ENCODE data around the gene MYO1D. TPM values are rescaled to one million over a fixed set of nuclear protein-coding genes. Genes with fewer than 3 reads are reported as not detected.

The MYO1D gene
- total and polyA plus RNA-seq, 2 experiments from 2014 or later, result 34.3 to 43.7 TPM

DNA sequence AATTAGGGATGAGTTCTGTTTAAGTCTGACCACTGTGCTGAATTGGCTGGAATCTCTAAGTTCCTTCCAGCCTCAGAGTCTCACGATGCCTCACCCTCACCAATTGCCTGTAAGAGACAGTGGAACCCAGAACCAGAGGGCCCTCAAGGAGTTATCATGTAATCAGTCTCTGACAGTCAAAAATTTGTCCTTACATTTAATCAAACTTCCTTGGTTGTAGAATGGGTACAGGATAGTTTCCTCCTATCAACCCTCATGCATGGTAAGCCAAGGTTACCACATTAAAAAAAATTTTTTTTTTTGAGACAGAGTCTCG lies 306.9 kb downstream of the MYO1D start:
- H3K27ac ChIP-seq, result no peak overlapping the region
- TF ChIP-seq, protein P1, sequence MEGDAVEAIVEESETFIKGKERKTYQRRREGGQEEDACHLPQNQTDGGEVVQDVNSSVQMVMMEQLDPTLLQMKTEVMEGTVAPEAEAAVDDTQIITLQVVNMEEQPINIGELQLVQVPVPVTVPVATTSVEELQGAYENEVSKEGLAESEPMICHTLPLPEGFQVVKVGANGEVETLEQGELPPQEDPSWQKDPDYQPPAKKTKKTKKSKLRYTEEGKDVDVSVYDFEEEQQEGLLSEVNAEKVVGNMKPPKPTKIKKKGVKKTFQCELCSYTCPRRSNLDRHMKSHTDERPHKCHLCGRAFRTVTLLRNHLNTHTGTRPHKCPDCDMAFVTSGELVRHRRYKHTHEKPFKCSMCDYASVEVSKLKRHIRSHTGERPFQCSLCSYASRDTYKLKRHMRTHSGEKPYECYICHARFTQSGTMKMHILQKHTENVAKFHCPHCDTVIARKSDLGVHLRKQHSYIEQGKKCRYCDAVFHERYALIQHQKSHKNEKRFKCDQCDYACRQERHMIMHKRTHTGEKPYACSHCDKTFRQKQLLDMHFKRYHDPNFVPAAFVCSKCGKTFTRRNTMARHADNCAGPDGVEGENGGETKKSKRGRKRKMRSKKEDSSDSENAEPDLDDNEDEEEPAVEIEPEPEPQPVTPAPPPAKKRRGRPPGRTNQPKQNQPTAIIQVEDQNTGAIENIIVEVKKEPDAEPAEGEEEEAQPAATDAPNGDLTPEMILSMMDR (IDR thresholded peaks at IDR 0.05; ENCODE audit: low read depth, low read length), result no peak
- H3K27me3 ChIP-seq, result no peaks in the 10 kb centered on the region
- H3K36me3 ChIP-seq, result no peaks in the 10 kb centered on the region
- DNase-seq (ENCODE audit: low read depth in 1 of 2, low spot score in 1 of 2), result no peak
- H3K4me1 ChIP-seq (ENCODE audit: low read depth), result peaks cover 5% of the 10 kb centered on the region
- H3K9me3 ChIP-seq (ENCODE audit: low read depth), result no peaks in the 10 kb centered on the region
- no peak overlapping the region for H3K4me3 ChIP-seq

DNA sequence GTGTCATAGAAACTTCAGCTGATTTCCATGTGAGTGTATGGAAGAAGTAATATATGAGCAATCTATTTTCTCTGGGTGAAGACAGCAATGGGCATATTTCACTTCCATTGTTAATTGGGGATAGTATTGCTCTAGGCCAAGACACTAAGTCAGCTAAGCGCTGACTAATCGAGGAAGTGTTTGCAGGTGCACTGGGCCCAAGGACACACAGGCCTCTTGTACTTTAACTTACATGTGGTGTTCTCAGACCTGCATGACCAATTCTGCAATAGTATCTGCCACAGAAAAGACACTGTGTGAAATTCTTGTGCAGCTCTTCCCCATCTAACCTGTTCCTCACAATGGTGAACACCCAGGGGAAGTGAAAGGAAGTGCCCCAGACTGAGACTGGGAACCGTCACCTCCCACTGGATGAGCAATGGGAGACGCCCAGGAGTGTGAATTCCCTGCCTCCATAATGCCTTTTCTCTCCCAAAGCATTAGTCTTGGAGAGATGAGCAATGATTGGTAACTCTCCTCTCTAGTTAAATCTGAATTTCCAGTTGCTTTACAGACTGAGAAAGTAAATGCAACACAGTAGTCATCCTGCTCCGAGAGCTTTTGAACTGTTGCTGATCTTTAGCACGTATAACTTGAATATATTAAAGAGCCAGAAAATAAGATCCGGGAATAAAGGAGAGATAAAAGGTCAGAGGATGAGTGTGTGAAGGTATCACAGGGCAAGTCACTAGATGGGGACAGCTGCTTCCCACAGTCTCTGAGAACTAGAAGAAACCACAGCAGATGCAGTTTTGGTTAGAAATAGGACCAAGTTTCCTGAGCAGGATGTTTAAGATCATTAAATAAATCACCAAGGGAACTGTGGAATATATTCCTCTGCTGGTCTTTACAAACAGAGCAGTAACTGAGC lies 307.5 kb downstream of the MYO1D start:
- TF ChIP-seq, protein P1 (IDR thresholded peaks at IDR 0.05; ENCODE audit: low read depth, low read length), result no peak
- Histone ChIP-seq H3K27me3 (no peaks in the 10 kb centered on the region), H3K27ac (no peak overlapping the region), H3K4me3 (no peak overlapping the region), H3K9me3 (ENCODE audit: low read depth) (no peaks in the 10 kb centered on the region), H3K36me3 (no peaks in the 10 kb centered on the region), H3K4me1 (ENCODE audit: low read depth) (peaks cover 5% of the 10 kb centered on the region)
- no peak for DNase-seq (ENCODE audit: low read depth in 1 of 2, low spot score in 1 of 2)

DNA sequence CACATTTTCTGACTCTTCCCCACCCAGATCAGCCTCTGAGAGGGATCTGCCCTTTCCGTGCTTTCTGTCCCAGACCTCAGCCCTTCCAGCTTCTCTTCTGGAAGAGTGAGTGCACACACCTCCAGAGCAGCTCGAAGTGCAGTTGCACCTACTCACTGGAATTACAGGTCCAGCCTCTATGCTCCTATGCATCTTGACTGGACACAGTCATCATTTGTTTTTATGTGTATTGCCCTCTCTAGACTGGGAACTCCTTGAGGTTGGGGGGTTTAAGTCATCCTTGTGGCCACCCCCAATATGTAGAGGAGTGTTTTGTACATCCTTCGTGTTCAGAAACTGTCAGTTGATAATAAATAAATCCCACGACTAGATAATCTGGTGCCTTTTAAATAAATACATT lies 308.2 kb downstream of the MYO1D start:
- TF ChIP-seq, protein P1 (IDR thresholded peaks at IDR 0.05; ENCODE audit: low read depth, low read length), result no peak
- Histone ChIP-seq H3K27ac (no peak overlapping the region), H3K4me1 (ENCODE audit: low read depth) (peaks cover 5% of the 10 kb centered on the region), H3K36me3 (no peaks in the 10 kb centered on the region), H3K9me3 (ENCODE audit: low read depth) (no peaks in the 10 kb centered on the region), H3K27me3 (no peaks in the 10 kb centered on the region), H3K4me3 (no peak overlapping the region)
- DNase-seq (ENCODE audit: low read depth in 1 of 2, low spot score in 1 of 2), result no peak

DNA sequence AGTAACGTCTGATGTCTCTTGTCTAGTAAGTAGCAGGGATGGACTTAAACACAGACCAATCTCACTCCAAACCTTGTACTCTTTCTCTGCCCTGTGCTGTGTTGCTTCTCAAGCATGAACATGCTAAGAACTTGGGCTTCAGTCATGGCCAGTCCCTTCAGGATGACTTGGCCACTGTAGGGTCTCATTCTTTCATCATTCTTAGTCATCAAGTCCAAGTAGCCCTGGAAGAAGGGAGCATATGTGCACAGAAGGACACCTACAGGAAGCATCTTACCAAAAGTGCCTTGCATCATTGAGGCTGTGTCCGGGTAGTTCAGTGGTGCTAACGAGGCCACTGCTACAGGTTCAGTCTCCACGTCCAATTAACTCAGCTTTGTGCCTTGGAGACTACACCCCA lies 309.4 kb downstream of the MYO1D start:
- no peak for DNase-seq (ENCODE audit: low read depth in 1 of 2, low spot score in 1 of 2)
- H3K36me3 ChIP-seq, result no peaks in the 10 kb centered on the region
- no peak overlapping the region for H3K4me3 ChIP-seq
- TF ChIP-seq, protein P1 (IDR thresholded peaks at IDR 0.05; ENCODE audit: low read depth, low read length), result no peak
- H3K9me3 ChIP-seq (ENCODE audit: low read depth), result no peaks in the 10 kb centered on the region
- H3K4me1 ChIP-seq (ENCODE audit: low read depth), result no peaks in the 10 kb centered on the region
- no peaks in the 10 kb centered on the region for H3K27me3 ChIP-seq
- no peak overlapping the region for H3K27ac ChIP-seq

DNA sequence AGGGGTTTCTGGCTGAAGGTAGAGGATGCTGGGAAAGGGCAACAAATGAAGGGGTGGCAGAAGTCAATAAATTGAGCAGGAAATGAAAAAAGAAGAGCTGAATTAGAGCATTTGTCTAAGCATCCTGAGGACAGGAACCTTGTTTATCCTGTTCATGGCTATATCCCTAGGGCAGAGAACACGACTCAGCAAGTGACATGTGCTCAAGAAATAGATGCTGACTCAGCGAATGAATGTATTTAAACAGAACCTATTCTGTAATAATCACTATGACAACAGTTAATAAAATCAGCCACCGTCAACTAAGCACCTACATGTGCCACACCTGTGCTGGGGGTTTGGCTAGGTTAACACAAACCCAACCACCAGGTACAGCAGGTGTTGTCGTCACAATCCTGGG lies 309.8 kb downstream of the MYO1D start:
- Histone ChIP-seq H3K27ac (no peak overlapping the region), H3K36me3 (no peaks in the 10 kb centered on the region), H3K4me3 (no peak overlapping the region), H3K27me3 (no peaks in the 10 kb centered on the region), H3K4me1 (ENCODE audit: low read depth) (no peaks in the 10 kb centered on the region), H3K9me3 (ENCODE audit: low read depth) (no peaks in the 10 kb centered on the region)
- no peak for DNase-seq (ENCODE audit: low read depth in 1 of 2, low spot score in 1 of 2)
- TF ChIP-seq, protein P1 (IDR thresholded peaks at IDR 0.05; ENCODE audit: low read depth, low read length), result no peak
